HEK293T (cell line): ENCODE measurements around the gene CYP2J2.

Experiments used
- BHLHE40 ChIP-seq: fragments of 450-650 bp; IDR thresholded peaks from 2 replicates; pipeline ENCODE4 v1.6.1; 2016; ENCODE audit warnings: mild to moderate bottlenecking, moderate library complexity, borderline replicate concordance
- FOXA1 ChIP-seq: fragments of 450-650 bp; IDR thresholded peaks from 2 replicates; pipeline ENCODE4 v1.6.1; 2016; ENCODE audit warnings: mild to moderate bottlenecking
- FOXM1 ChIP-seq: fragments of 450-650 bp; IDR thresholded peaks from 2 replicates; pipeline ENCODE4 v1.6.1; 2017; ENCODE audit warnings: mild to moderate bottlenecking, borderline replicate concordance
- SP1 ChIP-seq: fragments of 450-650 bp; IDR thresholded peaks from 2 replicates; pipeline ENCODE4 v1.6.1; 2017
- TARDBP ChIP-seq: fragments of 450-650 bp; IDR thresholded peaks from 2 replicates; pipeline ENCODE4 v1.6.1; 2016
- ZNF384 ChIP-seq: fragments of 450-650 bp; IDR thresholded peaks from 2 replicates; pipeline ENCODE4 v1.6.1; 2016
- TF ChIP-seq, protein P1 (sequence below): fragments of 450-650 bp; IDR thresholded peaks from 2 replicates; pipeline ENCODE4 v1.6.1; 2016

DNA sequence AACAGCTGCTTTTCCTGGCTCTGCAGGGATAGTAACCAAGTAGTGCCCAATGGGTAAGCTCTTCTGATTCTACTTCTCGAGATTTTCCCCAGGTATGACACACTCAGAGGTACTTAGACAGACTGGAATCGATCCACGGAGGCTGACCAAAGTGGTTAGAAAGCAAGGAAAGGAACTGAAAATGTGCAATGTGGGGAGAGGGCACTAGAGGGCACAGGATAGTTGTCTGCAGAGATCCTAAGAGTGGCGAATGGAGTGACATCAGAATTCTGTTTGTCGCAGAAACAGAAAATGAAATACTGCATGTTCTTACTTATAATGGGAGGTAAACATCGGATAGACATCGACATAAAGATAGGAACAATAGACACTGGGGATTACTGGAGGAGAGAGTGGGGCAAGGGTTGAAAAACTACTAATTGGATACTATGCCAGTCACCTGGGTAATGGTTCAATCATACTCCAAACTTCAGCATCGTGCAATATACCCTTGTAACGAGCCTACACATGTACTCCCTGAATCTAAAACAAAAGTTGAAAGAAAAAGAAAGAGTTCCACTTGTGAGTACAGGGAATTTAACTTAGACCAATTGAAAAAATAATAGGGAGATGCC lies 23.3 kb downstream of the CYP2J2 start:
- no peak for TF ChIP-seq SP1
- TF ChIP-seq ZNF384: no peak
- no peak for TF ChIP-seq FOXA1
- no peak for TF ChIP-seq TARDBP
- TF ChIP-seq FOXM1: no peak
- no peak for TF ChIP-seq BHLHE40
- TF ChIP-seq, protein P1, sequence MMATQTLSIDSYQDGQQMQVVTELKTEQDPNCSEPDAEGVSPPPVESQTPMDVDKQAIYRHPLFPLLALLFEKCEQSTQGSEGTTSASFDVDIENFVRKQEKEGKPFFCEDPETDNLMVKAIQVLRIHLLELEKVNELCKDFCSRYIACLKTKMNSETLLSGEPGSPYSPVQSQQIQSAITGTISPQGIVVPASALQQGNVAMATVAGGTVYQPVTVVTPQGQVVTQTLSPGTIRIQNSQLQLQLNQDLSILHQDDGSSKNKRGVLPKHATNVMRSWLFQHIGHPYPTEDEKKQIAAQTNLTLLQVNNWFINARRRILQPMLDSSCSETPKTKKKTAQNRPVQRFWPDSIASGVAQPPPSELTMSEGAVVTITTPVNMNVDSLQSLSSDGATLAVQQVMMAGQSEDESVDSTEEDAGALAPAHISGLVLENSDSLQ: no peak
